ENCODE results near the gene HIPK1.
"Not testable (repeated sequence)": the region's sequence is repeated elsewhere in the genome, so short reads cannot be mapped to it uniquely, and the experiment has no call there.

Gene HIPK1

GRCh38 chr1:114009393-114009792 is 80.3 kb downstream of the HIPK1 start:
- DNase-seq (ENCODE audit: low read depth, low spot score) = no peak
- no peaks in the 10 kb centered on the region; the same call in 1 of the 2 replicates for H3K9me3 ChIP-seq (ENCODE audit: low read depth, low read length)
- H3K36me3 ChIP-seq (ENCODE audit: insufficient read depth, low read length) = no peaks in the 10 kb centered on the region
- TF ChIP-seq POLR2AphosphoS5 (IDR thresholded peaks at IDR 0.05; ENCODE audit: borderline replicate concordance, low read depth, low read length) (no peak), EZH2 (IDR thresholded peaks at IDR 0.05) (no peak), FOXP2 (optimal IDR thresholded peaks at IDR 0.05; ENCODE audit: control extremely low read depth, extremely low read length, insufficient read depth) (no peak)
- no peak overlapping the region for H3K4me3 ChIP-seq
- H3K9ac ChIP-seq (ENCODE audit: insufficient read length) = no peak overlapping the region
- H3K27ac ChIP-seq = no peak overlapping the region

- TF ChIP-seq POLR2AphosphoS5 (IDR thresholded peaks at IDR 0.05; ENCODE audit: borderline replicate concordance, low read depth, low read length) (no peak), EZH2 (IDR thresholded peaks at IDR 0.05) (no peak), FOXP2 (optimal IDR thresholded peaks at IDR 0.05; ENCODE audit: control extremely low read depth, extremely low read length, insufficient read depth) (no peak)
- no peak for DNase-seq (ENCODE audit: low read depth, low spot score)
- Histone ChIP-seq H3K9me3 (ENCODE audit: low read depth, low read length) (no peaks in the 10 kb centered on the region), H3K4me3 (no peak overlapping the region), H3K27ac (no peak overlapping the region), H3K36me3 (ENCODE audit: insufficient read depth, low read length) (no peaks in the 10 kb centered on the region), H3K9ac (ENCODE audit: insufficient read length) (no peak overlapping the region)
Measured at GRCh38 chr1:114010433-114011184, 81.5 kb downstream of the HIPK1 start.

GRCh38 chr1:114011796-114012195 is 82.7 kb downstream of the HIPK1 start:
- Histone ChIP-seq H3K27ac (no peak overlapping the region), H3K36me3 (ENCODE audit: insufficient read depth, low read length) (no peaks in the 10 kb centered on the region), H3K9ac (ENCODE audit: insufficient read length) (no peak overlapping the region), H3K4me3 (no peak overlapping the region), H3K9me3 (ENCODE audit: low read depth, low read length) (no peaks in the 10 kb centered on the region)
- DNase-seq (ENCODE audit: low read depth, low spot score) = no peak
- TF ChIP-seq EZH2 (IDR thresholded peaks at IDR 0.05) = no peak
- TF ChIP-seq FOXP2 (optimal IDR thresholded peaks at IDR 0.05; ENCODE audit: control extremely low read depth, extremely low read length, insufficient read depth) = no peak
- TF ChIP-seq POLR2AphosphoS5 (IDR thresholded peaks at IDR 0.05; ENCODE audit: borderline replicate concordance, low read depth, low read length) = no peak

- Histone ChIP-seq H3K27ac (no peak overlapping the region), H3K9ac (ENCODE audit: insufficient read length) (no peak overlapping the region), H3K9me3 (ENCODE audit: low read depth, low read length) (no peaks in the 10 kb centered on the region), H3K36me3 (ENCODE audit: insufficient read depth, low read length) (no peaks in the 10 kb centered on the region), H3K4me3 (no peak overlapping the region)
- no peak for DNase-seq (ENCODE audit: low read depth, low spot score)
- TF ChIP-seq EZH2 (IDR thresholded peaks at IDR 0.05) (no peak), POLR2AphosphoS5 (IDR thresholded peaks at IDR 0.05; ENCODE audit: borderline replicate concordance, low read depth, low read length) (no peak), FOXP2 (optimal IDR thresholded peaks at IDR 0.05; ENCODE audit: control extremely low read depth, extremely low read length, insufficient read depth) (no peak)
Measured at GRCh38 chr1:114015075-114015474, 86.0 kb downstream of the HIPK1 start.

- H3K4me3 ChIP-seq; H3K27ac ChIP-seq; H3K9me3 ChIP-seq (ENCODE audit: low read depth, low read length); H3K36me3 ChIP-seq (ENCODE audit: insufficient read depth, low read length); H3K9ac ChIP-seq (ENCODE audit: insufficient read length); DNase-seq (ENCODE audit: low read depth, low spot score): not testable (repeated sequence)
Measured at GRCh38 chr1:114019724-114020123, 90.6 kb downstream of the HIPK1 start.

GRCh38 chr1:114021665-114022099 is 92.6 kb downstream of the HIPK1 start:
- Histone ChIP-seq H3K4me3 (no peak overlapping the region), H3K36me3 (ENCODE audit: insufficient read depth, low read length) (no peaks in the 10 kb centered on the region), H3K9ac (ENCODE audit: insufficient read length) (no peak overlapping the region), H3K9me3 (ENCODE audit: low read depth, low read length) (no peaks in the 10 kb centered on the region), H3K27ac (no peak overlapping the region)
- TF ChIP-seq EZH2 (IDR thresholded peaks at IDR 0.05) (no peak), POLR2AphosphoS5 (IDR thresholded peaks at IDR 0.05; ENCODE audit: borderline replicate concordance, low read depth, low read length) (no peak), FOXP2 (optimal IDR thresholded peaks at IDR 0.05; ENCODE audit: control extremely low read depth, extremely low read length, insufficient read depth) (no peak)
- no peak for DNase-seq (ENCODE audit: low read depth, low spot score)

- no peak for DNase-seq (ENCODE audit: low read depth, low spot score)
- no peak overlapping the region for H3K9ac ChIP-seq (ENCODE audit: insufficient read length)
- H3K4me3 ChIP-seq = no peak overlapping the region
- H3K9me3 ChIP-seq (ENCODE audit: low read depth, low read length) = no peaks in the 10 kb centered on the region
- no peak overlapping the region for H3K27ac ChIP-seq
- H3K36me3 ChIP-seq (ENCODE audit: insufficient read depth, low read length) = no peaks in the 10 kb centered on the region
- TF ChIP-seq EZH2 (IDR thresholded peaks at IDR 0.05) (no peak), POLR2AphosphoS5 (IDR thresholded peaks at IDR 0.05; ENCODE audit: borderline replicate concordance, low read depth, low read length) (no peak), FOXP2 (optimal IDR thresholded peaks at IDR 0.05; ENCODE audit: control extremely low read depth, extremely low read length, insufficient read depth) (no peak)
Measured at GRCh38 chr1:114022877-114023276, 93.8 kb downstream of the HIPK1 start.

- H3K9ac ChIP-seq (ENCODE audit: insufficient read length) = no peak overlapping the region
- H3K27ac ChIP-seq = no peak overlapping the region
- no peaks in the 10 kb centered on the region for H3K9me3 ChIP-seq (ENCODE audit: low read depth, low read length)
- no peak overlapping the region for H3K4me3 ChIP-seq
- TF ChIP-seq POLR2AphosphoS5 (IDR thresholded peaks at IDR 0.05; ENCODE audit: borderline replicate concordance, low read depth, low read length) = no peak
- no peaks in the 10 kb centered on the region for H3K36me3 ChIP-seq (ENCODE audit: insufficient read depth, low read length)
- no peak for DNase-seq (ENCODE audit: low read depth, low spot score)
Measured at GRCh38 chr1:114023377-114023776, 94.3 kb downstream of the HIPK1 start.

- Histone ChIP-seq H3K9ac (ENCODE audit: insufficient read length) (no peak overlapping the region), H3K9me3 (ENCODE audit: low read depth, low read length) (no peaks in the 10 kb centered on the region), H3K36me3 (ENCODE audit: insufficient read depth, low read length) (no peaks in the 10 kb centered on the region), H3K4me3 (no peak overlapping the region), H3K27ac (no peak overlapping the region)
- no peak for TF ChIP-seq POLR2AphosphoS5 (IDR thresholded peaks at IDR 0.05; ENCODE audit: borderline replicate concordance, low read depth, low read length)
- TF ChIP-seq FOXP2 (optimal IDR thresholded peaks at IDR 0.05; ENCODE audit: control extremely low read depth, extremely low read length, insufficient read depth) = no peak
- TF ChIP-seq EZH2 (IDR thresholded peaks at IDR 0.05) = no peak
- DNase-seq (ENCODE audit: low read depth, low spot score) = no peak
Measured at GRCh38 chr1:114024049-114024448, 94.9 kb downstream of the HIPK1 start.
